GM12892 (cell line): Measurements from ENCODE around the gene C3orf80.
"Not testable (repeated sequence)": the region's sequence is repeated elsewhere in the genome, so short reads cannot be mapped to it uniquely, and the experiment has no call there.

Experiments used
- POLR2A ChIP-seq: IDR thresholded peaks from 2 replicates; pipeline ENCODE4 v1.6.1; 2011; ENCODE audit warnings: low read depth, low read length, control low read depth
- POLR2AphosphoS5 ChIP-seq: IDR thresholded peaks from 2 replicates; pipeline ENCODE4 v1.6.1; 2011; ENCODE audit warnings: low read depth, low read length, control low read depth
- TAF1 ChIP-seq: IDR thresholded peaks from 2 replicates; pipeline ENCODE4 v1.6.1; 2011; ENCODE audit warnings: low read depth, mild to moderate bottlenecking, control low read depth, low read length, borderline replicate concordance

DNA sequence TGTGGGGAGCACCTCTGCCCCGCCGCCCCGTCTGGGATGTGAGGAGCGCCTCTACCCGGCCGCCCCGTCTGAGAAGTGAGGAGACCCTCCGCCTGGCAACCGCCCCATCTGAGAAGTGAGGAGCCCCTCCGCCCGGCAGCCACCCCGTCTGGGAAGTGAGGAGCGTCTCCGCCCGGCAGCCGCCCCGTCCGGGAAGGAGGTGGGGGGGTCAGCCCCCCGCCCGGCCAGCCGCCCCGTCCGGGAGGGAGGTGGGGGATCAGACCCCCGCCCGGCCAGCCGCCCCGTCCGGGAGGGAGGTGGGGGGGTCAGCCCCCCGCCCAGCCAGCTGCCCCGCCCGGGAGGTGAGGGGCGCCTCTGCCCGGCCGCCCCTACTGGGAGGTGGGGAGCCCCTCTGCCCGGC lies 46.6 kb upstream of the C3orf80 start:
- TF ChIP-seq POLR2A, POLR2AphosphoS5, TAF1: not testable (repeated sequence)
